PC-9 (cell line): ENCODE results near the gene YPEL1.

Experiments used
- EZH2 ChIP-seq: fragments of 200-600 bp; sonication (generic); IDR thresholded peaks from 2 replicates; pipeline ENCODE4 v1.8.0; 2017; ENCODE audit warnings: antibody characterized with exemption, low read depth
- TF ChIP-seq, protein P1 (sequence below): fragments of 200-600 bp; sonication (generic); conservative IDR thresholded peaks from 2 replicates; pipeline ENCODE4 v1.6.1; 2017; ENCODE audit warnings: mixed run types, antibody characterized with exemption, mild to moderate bottlenecking, moderate library complexity

DNA sequence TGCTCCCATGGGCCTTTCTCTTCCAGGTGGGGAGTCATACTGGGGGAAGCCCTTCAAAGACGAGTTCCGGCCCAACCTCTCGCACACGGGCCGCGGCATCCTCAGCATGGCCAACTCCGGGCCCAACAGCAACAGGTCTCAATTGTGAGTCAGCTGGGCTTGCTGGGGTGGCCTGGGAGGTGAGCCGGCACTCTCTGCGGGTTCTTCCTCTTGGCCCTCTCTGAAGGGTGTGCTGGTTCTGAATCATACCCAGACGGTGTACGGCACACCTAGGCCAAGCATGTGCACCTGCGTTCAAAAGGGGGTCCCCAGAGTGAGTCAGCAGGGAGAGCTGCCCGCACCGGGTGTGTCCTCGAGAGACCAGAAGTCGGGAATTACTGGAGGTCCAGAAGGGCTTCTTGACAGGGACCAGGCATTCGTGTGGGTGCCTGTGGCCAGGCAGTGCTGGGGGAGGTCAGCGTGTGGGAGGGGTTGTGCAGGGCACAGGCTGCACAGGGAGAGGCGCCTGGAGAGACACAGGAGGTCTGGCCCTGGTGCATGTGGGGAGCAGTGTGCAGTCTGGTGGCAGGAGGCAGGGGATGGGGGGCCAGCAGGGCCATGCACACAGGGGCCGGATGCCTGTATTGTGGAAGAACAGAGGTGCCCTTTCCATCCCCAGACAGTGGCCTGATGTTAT is 46.8 kb downstream of the YPEL1 start:
- TF ChIP-seq, protein P1, sequence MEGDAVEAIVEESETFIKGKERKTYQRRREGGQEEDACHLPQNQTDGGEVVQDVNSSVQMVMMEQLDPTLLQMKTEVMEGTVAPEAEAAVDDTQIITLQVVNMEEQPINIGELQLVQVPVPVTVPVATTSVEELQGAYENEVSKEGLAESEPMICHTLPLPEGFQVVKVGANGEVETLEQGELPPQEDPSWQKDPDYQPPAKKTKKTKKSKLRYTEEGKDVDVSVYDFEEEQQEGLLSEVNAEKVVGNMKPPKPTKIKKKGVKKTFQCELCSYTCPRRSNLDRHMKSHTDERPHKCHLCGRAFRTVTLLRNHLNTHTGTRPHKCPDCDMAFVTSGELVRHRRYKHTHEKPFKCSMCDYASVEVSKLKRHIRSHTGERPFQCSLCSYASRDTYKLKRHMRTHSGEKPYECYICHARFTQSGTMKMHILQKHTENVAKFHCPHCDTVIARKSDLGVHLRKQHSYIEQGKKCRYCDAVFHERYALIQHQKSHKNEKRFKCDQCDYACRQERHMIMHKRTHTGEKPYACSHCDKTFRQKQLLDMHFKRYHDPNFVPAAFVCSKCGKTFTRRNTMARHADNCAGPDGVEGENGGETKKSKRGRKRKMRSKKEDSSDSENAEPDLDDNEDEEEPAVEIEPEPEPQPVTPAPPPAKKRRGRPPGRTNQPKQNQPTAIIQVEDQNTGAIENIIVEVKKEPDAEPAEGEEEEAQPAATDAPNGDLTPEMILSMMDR, result no peak
- no peak for TF ChIP-seq EZH2
